ENCODE data around the gene SRPK3. TPM values are rescaled to one million over a fixed set of nuclear protein-coding genes. Genes with fewer than 3 reads are reported as not detected.
A peak's percentile ranks its signal among the peaks of the same experiment; 100 is the strongest.

The SRPK3 gene
- total RNA-seq, 3 donors from 2014 or later: 0.55 to 4.6 (median 1.0) TPM

- TF ChIP-seq CTCF (IDR thresholded peaks at IDR 0.05): no peak
- intact Hi-C loops (cut with DNase I, micrococcal nuclease): loop anchor here in 1 of 2 donors (10.0 kb wide), 1 partner anchor 186 kb away; no protein-coding TSS in a partner anchor
- Histone ChIP-seq H3K4me1 (ENCODE audit: low read depth) (no peaks in the 10 kb centered on the region), H3K36me3 (ENCODE audit: low read depth) (no peaks in the 10 kb centered on the region), H3K9me3 (no peaks in the 10 kb centered on the region), H3K4me3 (no peak overlapping the region)
- ATAC-seq (no peak), DNase-seq (peak in 2 of 3 donors; percentile 16 to 44)
Measured at GRCh38 chrX:153768311-153769157, 12.3 kb upstream of the SRPK3 start.

GRCh38 chrX:153769158-153769864 lies 11.5 kb upstream of the SRPK3 start:
- Histone ChIP-seq H3K4me3 (no peak overlapping the region), H3K36me3 (ENCODE audit: low read depth) (no peaks in the 10 kb centered on the region), H3K9me3 (no peaks in the 10 kb centered on the region), H3K4me1 (ENCODE audit: low read depth) (no peaks in the 10 kb centered on the region)
- peak in 2 of 3 donors; percentile 11 to 46 for DNase-seq
- no peak for ATAC-seq
- intact Hi-C loops (cut with DNase I, micrococcal nuclease): loop anchor here in 1 of 2 donors (10.0 kb wide), 1 partner anchor 185 kb away; no protein-coding TSS in a partner anchor
- TF ChIP-seq CTCF (IDR thresholded peaks at IDR 0.05): no peak

GRCh38 chrX:153769865-153770600 lies 10.8 kb upstream of the SRPK3 start:
- DNase-seq (no peak), ATAC-seq (no peak)
- Histone ChIP-seq H3K36me3 (ENCODE audit: low read depth) (no peaks in the 10 kb centered on the region), H3K4me1 (ENCODE audit: low read depth) (no peaks in the 10 kb centered on the region), H3K4me3 (no peak overlapping the region), H3K9me3 (no peaks in the 10 kb centered on the region)
- no peak for TF ChIP-seq CTCF (IDR thresholded peaks at IDR 0.05)
- intact Hi-C loops (cut with DNase I, micrococcal nuclease): loop anchor here in 1 of 2 donors (10.0 kb wide), 1 partner anchor 185 kb away; no protein-coding TSS in a partner anchor

- H3K9me3 ChIP-seq: no peaks in the 10 kb centered on the region
- intact Hi-C loops (cut with DNase I, micrococcal nuclease): no loop called here
Measured at GRCh38 chrX:153770601-153771414, 10.0 kb upstream of the SRPK3 start.

More at GRCh38 chrX:153770601-153771414, 10.0 kb upstream of the SRPK3 start:
- DNase-seq (no peak), ATAC-seq (no peak)
- Histone ChIP-seq H3K36me3 (ENCODE audit: low read depth) (no peaks in the 10 kb centered on the region), H3K4me3 (no peak overlapping the region), H3K4me1 (ENCODE audit: low read depth) (no peaks in the 10 kb centered on the region)
- TF ChIP-seq CTCF (IDR thresholded peaks at IDR 0.05): no peak

All from mucosa of descending colon (tissue), 3 donors.